Mammary epithelial cell (primary cell): ENCODE measurements around the gene ESRRB.

Source experiments
- EZH2 ChIP-seq: IDR thresholded peaks from 2 replicates; pipeline ENCODE4 v1.6.1; 2012; ENCODE audit warnings: low read length, inconsistent platforms, borderline replicate concordance
- TF ChIP-seq, protein P1 (sequence below), 2 donors: IDR thresholded peaks in 1 of 2; conservative IDR thresholded peaks in 1 of 2; 2 replicates each; pipeline ENCODE4 v1.5.1; 2011 to 2012; ENCODE audit warnings: inconsistent platforms in 2 of 2, low read length in 2 of 2, mild to moderate bottlenecking in 2 of 2, control low read depth in 1 of 2, low read depth in 1 of 2; ENCODE audit not compliant: insufficient read depth in 1 of 2; ENCODE audit errors: extremely low read depth in 1 of 2

DNA sequence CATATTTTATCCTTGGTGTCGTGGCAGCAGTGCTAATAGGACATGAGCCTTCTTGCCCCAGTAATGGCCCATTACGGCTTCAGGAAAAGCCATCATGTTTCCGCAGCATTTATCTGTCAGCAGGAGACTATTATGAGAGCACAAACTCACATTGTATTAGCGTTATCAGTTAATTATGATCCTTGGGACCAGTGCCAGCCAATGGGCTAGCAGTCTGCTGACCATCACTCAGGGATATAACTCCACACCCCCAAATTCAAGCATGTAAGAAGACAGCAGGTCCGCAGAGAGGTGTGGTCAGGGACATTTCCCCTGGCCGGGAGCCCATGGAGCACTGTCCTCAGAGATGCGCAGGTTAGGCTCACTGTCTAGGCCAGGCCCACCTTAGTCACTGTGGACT lies 4.9 kb upstream of the ESRRB start:
- TF ChIP-seq, protein P1, sequence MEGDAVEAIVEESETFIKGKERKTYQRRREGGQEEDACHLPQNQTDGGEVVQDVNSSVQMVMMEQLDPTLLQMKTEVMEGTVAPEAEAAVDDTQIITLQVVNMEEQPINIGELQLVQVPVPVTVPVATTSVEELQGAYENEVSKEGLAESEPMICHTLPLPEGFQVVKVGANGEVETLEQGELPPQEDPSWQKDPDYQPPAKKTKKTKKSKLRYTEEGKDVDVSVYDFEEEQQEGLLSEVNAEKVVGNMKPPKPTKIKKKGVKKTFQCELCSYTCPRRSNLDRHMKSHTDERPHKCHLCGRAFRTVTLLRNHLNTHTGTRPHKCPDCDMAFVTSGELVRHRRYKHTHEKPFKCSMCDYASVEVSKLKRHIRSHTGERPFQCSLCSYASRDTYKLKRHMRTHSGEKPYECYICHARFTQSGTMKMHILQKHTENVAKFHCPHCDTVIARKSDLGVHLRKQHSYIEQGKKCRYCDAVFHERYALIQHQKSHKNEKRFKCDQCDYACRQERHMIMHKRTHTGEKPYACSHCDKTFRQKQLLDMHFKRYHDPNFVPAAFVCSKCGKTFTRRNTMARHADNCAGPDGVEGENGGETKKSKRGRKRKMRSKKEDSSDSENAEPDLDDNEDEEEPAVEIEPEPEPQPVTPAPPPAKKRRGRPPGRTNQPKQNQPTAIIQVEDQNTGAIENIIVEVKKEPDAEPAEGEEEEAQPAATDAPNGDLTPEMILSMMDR (conservative IDR thresholded peaks at IDR 0.05 in 1 of 2, IDR thresholded peaks at IDR 0.05 in 1 of 2; ENCODE audit: extremely low read depth in 1 of 2, insufficient read depth in 1 of 2, low read depth in 1 of 2, low read length in 2 of 2) = no peak
- no peak for TF ChIP-seq EZH2
